Embryonic facial prominence (tissue), 1 donor: ENCODE data around the gene SFMBT1.

ENCODE experiments used
- DNase-seq: peaks from one replicate; pipeline ENCODE4 v3.0.0-alpha.2; 2016; ENCODE audit errors: extremely low spot score

SFMBT1 gene

DNA sequence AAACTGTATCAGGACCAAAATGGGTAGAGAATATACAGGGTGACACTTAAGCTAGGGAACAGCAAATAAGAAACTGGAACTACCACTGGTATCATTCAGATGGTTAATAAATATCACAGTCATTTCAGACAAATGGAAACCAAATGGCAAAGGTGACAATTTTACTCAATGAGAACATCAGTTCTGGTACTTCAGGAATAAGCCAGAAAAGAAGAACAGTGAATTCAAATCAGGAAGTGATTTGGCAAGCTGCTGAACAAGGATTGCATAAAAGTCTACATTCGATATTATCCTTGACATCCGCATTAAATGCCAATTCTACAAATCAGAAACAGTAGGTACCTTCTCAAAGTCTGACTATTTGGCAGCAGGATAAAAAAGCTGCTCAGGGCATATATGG lies 125.0 kb downstream of the SFMBT1 start:
- no peak for DNase-seq

DNA sequence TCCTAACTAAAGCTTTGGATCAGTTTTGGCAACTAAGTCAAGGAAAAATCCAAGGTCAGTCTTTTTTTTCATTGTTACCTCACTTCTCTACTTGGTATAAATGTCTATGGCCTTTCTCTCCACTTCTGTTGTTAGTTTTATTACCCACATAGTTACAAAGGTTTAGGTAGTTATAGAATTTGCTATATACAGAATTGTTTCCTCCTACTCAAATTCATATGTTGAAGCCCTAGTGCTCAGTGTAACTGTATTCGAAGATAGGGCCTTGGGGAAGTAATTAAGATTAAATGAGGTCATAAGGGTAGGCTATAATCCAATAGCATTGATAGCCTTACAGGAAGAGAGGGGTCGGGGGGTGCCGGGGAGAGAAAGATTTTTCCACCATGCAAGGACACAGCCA lies 128.8 kb downstream of the SFMBT1 start:
- DNase-seq: no peak

- DNase-seq: no peak
Measured at GRCh38 chr3:52915294-52915693, 130.6 kb downstream of the SFMBT1 start.

DNA sequence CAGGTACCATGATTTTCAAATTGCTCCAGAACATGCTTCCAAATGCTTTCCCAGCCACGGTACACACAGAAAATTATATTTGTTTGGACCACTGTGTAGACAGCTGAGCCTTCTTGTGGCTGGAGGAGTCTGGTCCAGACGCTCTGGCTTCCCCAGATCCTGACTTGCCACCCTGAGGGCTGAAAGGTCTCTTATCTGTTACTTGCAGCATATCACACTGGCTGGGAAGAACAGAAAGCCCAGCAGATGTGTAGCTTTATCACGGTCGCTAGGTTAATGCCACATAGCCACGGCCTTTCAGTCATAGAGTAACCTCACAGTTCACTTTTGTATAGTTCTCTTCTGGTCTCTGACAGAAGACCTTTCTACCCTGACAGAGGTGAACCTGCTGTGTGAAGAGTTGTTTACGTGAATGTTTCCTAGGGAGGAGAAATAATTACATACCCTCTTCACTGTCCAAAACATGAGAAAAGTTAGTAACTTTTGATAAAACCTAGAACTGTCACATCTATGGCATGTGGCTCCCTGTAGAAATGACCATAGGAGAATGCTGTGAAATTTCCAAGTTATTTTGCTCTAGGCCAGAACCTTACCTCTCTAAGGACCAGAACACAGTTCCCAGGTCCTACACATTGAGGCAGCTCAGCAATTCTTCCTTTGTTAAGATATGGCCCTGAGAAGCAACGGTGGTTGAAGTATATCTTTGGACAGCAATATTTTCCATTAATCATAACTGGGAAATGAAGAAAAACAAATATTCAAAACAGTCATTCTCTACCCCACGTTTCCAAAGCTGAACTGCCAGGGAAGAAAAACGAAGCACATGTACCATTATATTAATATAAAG lies 132.8 kb downstream of the SFMBT1 start:
- no peak for DNase-seq

- no peak for DNase-seq
Measured at GRCh38 chr3:52910823-52911222, 135.1 kb downstream of the SFMBT1 start.

DNA sequence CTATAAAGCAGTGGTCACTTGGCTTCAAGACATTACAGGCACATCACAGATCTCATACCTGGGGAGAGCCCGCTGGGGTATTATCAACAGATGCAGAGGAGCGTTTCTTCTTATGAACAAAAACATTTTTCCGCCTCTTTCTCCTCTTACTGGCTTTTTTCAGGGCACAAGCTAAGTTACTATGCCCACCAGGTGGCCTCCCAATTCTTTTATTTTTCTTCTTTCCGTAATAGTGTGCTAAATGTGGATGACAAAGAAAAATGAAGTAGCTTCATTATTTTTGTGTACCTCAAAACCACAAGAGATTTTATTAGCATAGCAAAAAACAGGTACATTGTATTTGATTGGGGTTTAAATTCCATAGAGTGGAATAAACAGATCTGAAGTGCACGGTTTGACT lies 138.4 kb downstream of the SFMBT1 start:
- DNase-seq: no peak

DNA sequence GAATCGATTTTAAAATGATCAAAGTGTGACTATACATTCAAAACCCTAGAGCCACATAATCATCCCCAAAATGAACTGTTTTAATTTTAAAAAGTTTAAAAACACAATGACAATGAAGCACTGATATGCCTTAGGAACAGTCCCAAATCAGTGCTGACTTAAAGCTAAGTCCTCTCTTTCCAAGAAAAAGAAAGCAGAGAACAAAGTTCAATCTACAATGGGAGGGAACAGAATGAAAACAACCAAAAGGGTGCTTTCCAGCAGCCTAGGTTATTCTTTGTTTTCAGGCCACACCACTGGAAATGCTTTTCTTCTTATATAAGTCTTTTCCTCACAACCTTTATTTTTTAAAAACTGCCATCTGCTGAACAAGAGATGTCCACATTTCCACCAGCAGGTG lies 141.3 kb downstream of the SFMBT1 start:
- no peak for DNase-seq

GRCh38 chr3:52904000-52904399 lies 141.9 kb downstream of the SFMBT1 start:
- DNase-seq: no peak

- DNase-seq: peak; percentile 40
Measured at GRCh38 chr3:52897130-52898122, 148.4 kb downstream of the SFMBT1 start, which contains the start of gene STIMATE. TSS of gene STIMATE (minus strand) at chr3:52897548. CDS start at chr3:52897450, 98 bp downstream.

GRCh38 chr3:52896613-52897012 lies 149.3 kb downstream of the SFMBT1 start:
- no peak for DNase-seq

DNA sequence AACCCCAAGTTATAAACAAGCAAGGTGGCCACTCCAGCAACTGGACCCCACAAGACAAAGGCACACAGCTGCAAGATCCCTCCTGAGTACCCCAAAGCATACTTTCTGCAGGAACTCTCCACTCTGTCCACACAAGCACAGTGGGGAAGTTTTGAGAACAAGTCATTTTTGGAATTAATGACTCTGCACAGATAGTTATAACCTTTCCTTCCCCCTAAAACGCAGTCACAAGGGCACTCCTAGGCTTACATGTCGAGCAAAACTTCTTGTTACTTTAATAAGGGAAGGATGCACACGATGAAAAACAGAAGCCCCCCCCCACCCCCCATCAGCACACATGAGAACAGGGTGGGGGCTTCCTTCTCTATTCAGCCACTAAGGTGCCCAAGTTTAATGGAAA lies 149.7 kb downstream of the SFMBT1 start:
- no peak for DNase-seq

DNA sequence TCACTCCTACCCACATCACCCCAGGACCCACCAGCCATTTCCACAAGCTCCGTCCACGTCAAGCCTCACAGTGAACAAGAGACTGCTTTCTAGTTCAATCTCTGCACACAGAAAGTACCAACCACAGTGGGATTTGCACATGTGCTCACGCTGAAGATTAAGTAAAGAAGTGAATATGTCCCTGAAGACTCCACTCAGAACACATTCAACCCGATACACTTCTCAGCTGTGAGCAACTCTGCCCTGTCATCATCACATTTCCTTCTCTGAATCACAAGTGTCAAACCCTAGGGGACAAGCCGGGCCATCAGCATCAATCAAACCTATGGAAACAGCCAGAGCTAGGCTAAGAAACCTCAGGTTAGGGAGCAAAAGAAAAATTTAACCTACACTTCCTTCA lies 150.5 kb downstream of the SFMBT1 start:
- DNase-seq: no peak

DNA sequence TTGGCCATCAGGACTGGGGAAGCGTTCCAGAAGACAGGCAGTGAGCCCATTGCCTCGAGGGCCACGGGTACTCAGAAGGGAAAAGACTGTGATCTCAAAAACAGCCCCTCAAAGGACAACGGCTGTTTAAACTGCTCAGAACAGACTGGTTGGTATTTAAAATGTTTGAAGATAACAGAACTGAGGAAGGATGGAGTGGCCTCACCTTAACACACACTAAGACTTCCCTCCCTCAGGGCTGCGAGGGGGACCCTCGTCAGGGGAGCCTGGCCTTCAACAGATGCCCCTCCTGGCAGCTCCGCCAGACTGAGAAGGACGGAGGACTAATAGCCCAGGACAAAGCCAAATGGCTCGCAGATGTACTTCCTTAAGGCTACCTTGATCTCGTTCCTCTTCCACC lies 151.1 kb downstream of the SFMBT1 start:
- no peak for DNase-seq

GRCh38 chr3:52893723-52894122 lies 152.2 kb downstream of the SFMBT1 start:
- no peak for DNase-seq

GRCh38 chr3:52892625-52893311 lies 153.1 kb downstream of the SFMBT1 start:
- DNase-seq: no peak

GRCh38 chr3:52892290-52892624 lies 153.6 kb downstream of the SFMBT1 start:
- DNase-seq: no peak

DNA sequence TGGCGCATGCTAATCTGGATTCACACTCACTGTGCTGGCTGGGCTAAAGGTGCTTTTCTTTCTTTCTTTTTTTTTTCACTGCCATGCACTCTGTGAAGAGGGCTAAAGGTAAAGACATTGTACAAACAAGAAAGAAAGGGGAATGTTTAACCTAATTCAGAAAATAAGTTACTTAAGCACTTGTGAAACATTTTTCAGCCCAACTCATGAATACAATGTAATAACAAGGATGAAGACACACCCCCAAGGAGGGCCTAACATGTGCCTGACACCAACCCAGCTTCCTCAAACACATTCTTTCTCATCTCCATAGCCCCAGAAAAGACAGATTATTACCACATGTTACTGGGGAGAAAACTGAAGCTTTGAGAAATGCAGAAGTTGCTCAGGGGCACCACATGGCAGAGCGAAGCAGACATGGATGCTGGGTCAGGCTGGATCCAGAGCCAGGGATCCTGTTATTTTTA lies 154.2 kb downstream of the SFMBT1 start:
- DNase-seq: peak; percentile 18

- DNase-seq: no peak
Measured at GRCh38 chr3:52891164-52891563, 154.7 kb downstream of the SFMBT1 start.

DNA sequence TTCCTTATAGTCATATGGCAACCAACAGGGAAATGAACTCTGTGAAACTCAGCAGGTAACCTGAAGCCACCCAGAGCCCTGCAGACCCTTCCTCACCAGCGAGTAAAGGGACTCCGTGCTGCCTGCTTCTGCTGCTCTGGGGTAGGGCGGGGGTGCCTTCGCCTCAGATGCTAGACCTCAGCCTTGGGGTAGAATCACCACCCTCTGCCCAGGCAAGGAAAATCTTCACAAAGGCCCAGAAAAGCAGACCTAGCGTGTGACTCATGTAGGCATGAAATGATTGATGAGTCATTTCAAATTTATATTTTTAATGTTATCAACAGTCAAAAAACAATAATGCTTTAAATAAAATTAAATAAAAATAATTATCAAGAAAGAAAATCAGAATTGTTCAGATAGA lies 155.1 kb downstream of the SFMBT1 start:
- DNase-seq: no peak

- DNase-seq: no peak
Measured at GRCh38 chr3:52889901-52890300, 156.0 kb downstream of the SFMBT1 start.

GRCh38 chr3:52887166-52887565 lies 158.7 kb downstream of the SFMBT1 start:
- no peak for DNase-seq
